GM19035 (cell line): ENCODE measurements around the gene SPNS3.

Source experiments
- ATAC-seq: cut with Tn5 transposase; IDR thresholded peaks from one replicate; pipeline ENCODE4 v1.9.1; 2021; ENCODE audit not compliant: unreplicated experiment

SPNS3 gene

GRCh38 chr17:4507361-4508111, 73.8 kb downstream of the SPNS3 start:
- ATAC-seq: no peak

- ATAC-seq: no peak
These were observed 74.5 kb downstream of the SPNS3 start for GRCh38 chr17:4508207-4508606.

GRCh38 chr17:4509401-4509800, 75.7 kb downstream of the SPNS3 start:
- no peak for ATAC-seq

GRCh38 chr17:4509923-4510617, 76.3 kb downstream of the SPNS3 start:
- ATAC-seq: no peak

- ATAC-seq: no peak
These were observed 76.8 kb downstream of the SPNS3 start for GRCh38 chr17:4510618-4510941.

GRCh38 chr17:4511199-4511932, 77.6 kb downstream of the SPNS3 start:
- ATAC-seq: no peak

GRCh38 chr17:4512156-4513112, 78.7 kb downstream of the SPNS3 start:
- ATAC-seq: no peak

GRCh38 chr17:4513113-4514032, 79.6 kb downstream of the SPNS3 start:
- no peak for ATAC-seq

GRCh38 chr17:4514206-4514605, 80.5 kb downstream of the SPNS3 start:
- ATAC-seq: no peak

- ATAC-seq: no peak
These were observed 81.0 kb downstream of the SPNS3 start for GRCh38 chr17:4514779-4515178.

GRCh38 chr17:4515501-4515900, 81.8 kb downstream of the SPNS3 start:
- no peak for ATAC-seq

GRCh38 chr17:4516735-4517134, 83.0 kb downstream of the SPNS3 start:
- ATAC-seq: no peak

GRCh38 chr17:4518901-4519300, 85.2 kb downstream of the SPNS3 start:
- ATAC-seq: no peak

GRCh38 chr17:4519361-4519788, 85.6 kb downstream of the SPNS3 start:
- no peak for ATAC-seq

GRCh38 chr17:4520060-4520893, 86.5 kb downstream of the SPNS3 start:
- ATAC-seq: no peak

GRCh38 chr17:4520894-4521600, 87.3 kb downstream of the SPNS3 start:
- no peak for ATAC-seq

GRCh38 chr17:4522661-4523060, 88.9 kb downstream of the SPNS3 start:
- no peak for ATAC-seq

- no peak for ATAC-seq
These were observed 90.2 kb downstream of the SPNS3 start for GRCh38 chr17:4523946-4524345.
